ENCODE measurements around the gene CNDP2. TPM values are rescaled to one million over a fixed set of nuclear protein-coding genes. Genes with fewer than 3 reads are reported as not detected.
"Not testable (repeated sequence)": the region's sequence is repeated elsewhere in the genome, so short reads cannot be mapped to it uniquely, and the experiment has no call there.

Gene CNDP2
- total and polyA plus RNA-seq, 12 donors, result 49.7 to 159 (median 97.9) TPM

- H3K4me3 ChIP-seq, result no peak overlapping the region
- TF ChIP-seq CTCF (IDR thresholded peaks at IDR 0.05), result no peak
- no peak for TF ChIP-seq POLR2A (IDR thresholded peaks at IDR 0.05)
- H3K4me1 ChIP-seq (replicated peaks in 1 of 2), result peaks cover 15 to 17% of the 10 kb centered on the region in 2 donors
- WGBS, 4 donors, result 74 to 89% (median 81%) methylated on average over 2 to 4 of the region's 4 CpGs
- H3K27ac ChIP-seq, result no peak overlapping the region
- DNase-seq, result no peak
- intact Hi-C loops (cut with DNase I), result loop anchor here in 1 of 2 donors (10.0 kb wide), 2 partner anchors 193 to 363 kb away; no protein-coding TSS in a partner anchor
- H3K36me3 ChIP-seq (replicated peaks in 1 of 2), result no peaks in the 10 kb centered on the region
- peaks cover 17% of the 10 kb centered on the region for H3K27me3 ChIP-seq
- no peaks in the 10 kb centered on the region for H3K9me3 ChIP-seq (replicated peaks in 1 of 3)
Observed at GRCh38 chr18:74558096-74558495, 61.9 kb downstream of the CNDP2 start.

GRCh38 chr18:74562131-74562730 is 66.1 kb downstream of the CNDP2 start:
- Histone ChIP-seq H3K36me3 (replicated peaks in 1 of 2) (no peaks in the 10 kb centered on the region), H3K27me3 (peaks cover 19% of the 10 kb centered on the region), H3K27ac (no peak overlapping the region), H3K4me3 (no peak overlapping the region), H3K4me1 (replicated peaks in 1 of 2) (peaks cover 16 to 19% of the 10 kb centered on the region in 2 donors), H3K9me3 (replicated peaks in 1 of 3) (no peaks in the 10 kb centered on the region)
- no peak for TF ChIP-seq CTCF (IDR thresholded peaks at IDR 0.05)
- TF ChIP-seq POLR2A (IDR thresholded peaks at IDR 0.05), result no peak
- DNase-seq, result peak in 3 of 7 donors; percentile 16 to 61 (median 37)
- intact Hi-C loops (cut with DNase I), result no loop called here
- whole genome bisulfite sequencing, 4 donors, result 47 to 57% (median 51%) methylated on average over 4 of the region's 4 CpGs

- no peaks in the 10 kb centered on the region for H3K36me3 ChIP-seq (replicated peaks in 1 of 2)
- H3K27me3 ChIP-seq, result peaks cover 19% of the 10 kb centered on the region
- WGBS, 4 donors, result 41 to 73% (median 57%) methylated on average over 3 to 4 of the region's 4 CpGs
- intact Hi-C loops (cut with DNase I), result no loop called here
- no peak overlapping the region for H3K27ac ChIP-seq
- TF ChIP-seq POLR2A (IDR thresholded peaks at IDR 0.05), result no peak
- TF ChIP-seq CTCF (IDR thresholded peaks at IDR 0.05), result no peak
- peaks cover 16 to 19% of the 10 kb centered on the region in 2 donors for H3K4me1 ChIP-seq (replicated peaks in 1 of 2)
- DNase-seq, result no peak
- no peak overlapping the region for H3K4me3 ChIP-seq
- H3K9me3 ChIP-seq (replicated peaks in 1 of 3), result no peaks in the 10 kb centered on the region
Observed at GRCh38 chr18:74562775-74563174, 66.6 kb downstream of the CNDP2 start.

- intact Hi-C loops (cut with DNase I), result no loop called here
- 27 to 44% (median 35%) methylated on average over 3 of the region's 3 CpGs for WGBS, 4 donors
- H3K27ac ChIP-seq, result no peak overlapping the region
- no peak for DNase-seq
- peaks cover 16 to 19% of the 10 kb centered on the region in 2 donors for H3K4me1 ChIP-seq (replicated peaks in 1 of 2)
- H3K4me3 ChIP-seq, result no peak overlapping the region
- no peaks in the 10 kb centered on the region for H3K36me3 ChIP-seq (replicated peaks in 1 of 2)
- no peak for TF ChIP-seq CTCF (IDR thresholded peaks at IDR 0.05)
- H3K27me3 ChIP-seq, result peaks cover 24% of the 10 kb centered on the region
- H3K9me3 ChIP-seq (replicated peaks in 1 of 3), result no peaks in the 10 kb centered on the region
Observed at GRCh38 chr18:74563999-74564398, 67.8 kb downstream of the CNDP2 start.

GRCh38 chr18:74565164-74565563 is 69.0 kb downstream of the CNDP2 start:
- intact Hi-C loops (cut with DNase I), result not testable (repeated sequence)
- WGBS, 4 donors, result 92 to 100% (median 97%) methylated on average over 1 of the region's 1 CpG

GRCh38 chr18:74565993-74566392 is 69.8 kb downstream of the CNDP2 start:
- not testable (repeated sequence) for H3K27ac ChIP-seq
- WGBS, 4 donors, result 67 to 97% (median 79%) methylated on average over 3 of the region's 3 CpGs

More at GRCh38 chr18:74565164-74565563, 69.0 kb downstream of the CNDP2 start:
- not testable (repeated sequence) for H3K4me3 ChIP-seq; DNase-seq; H3K9me3 ChIP-seq (replicated peaks in 1 of 3); H3K36me3 ChIP-seq (replicated peaks in 1 of 2); H3K27ac ChIP-seq
- Histone ChIP-seq H3K27me3 (peaks cover 26% of the 10 kb centered on the region), H3K4me1 (replicated peaks in 1 of 2) (peaks cover 16 to 19% of the 10 kb centered on the region in 2 donors)

More at GRCh38 chr18:74565993-74566392, 69.8 kb downstream of the CNDP2 start:
- Histone ChIP-seq H3K4me1 (replicated peaks in 1 of 2) (peaks cover 16 to 19% of the 10 kb centered on the region in 2 donors), H3K27me3 (peaks cover 33% of the 10 kb centered on the region)
- H3K36me3 ChIP-seq (replicated peaks in 1 of 2); H3K9me3 ChIP-seq (replicated peaks in 1 of 3); DNase-seq; intact Hi-C loops (cut with DNase I); H3K4me3 ChIP-seq: not testable (repeated sequence)

Data from adrenal gland (tissue), 12 donors.